ENCODE results near the gene TRIM3.
A peak's percentile ranks its signal among the peaks of the same experiment; 100 is the strongest.
"Not testable (repeated sequence)": the region's sequence is repeated elsewhere in the genome, so short reads cannot be mapped to it uniquely, and the experiment has no call there.

TRIM3 gene

GRCh38 chr11:6473451-6474412 lies at the start of gene TRIM3:
Gene TRIM3 (minus strand): TSS chr11:6473941. CDS start chr11:6465695, 8,246 bp downstream.
- peak; percentile 79 for DNase-seq

GRCh38 chr11:6523253-6523652 lies 49.5 kb upstream of the TRIM3 start:
- DNase-seq = no peak

- DNase-seq = not testable (repeated sequence)
Observed at GRCh38 chr11:6521946-6522345, 48.2 kb upstream of the TRIM3 start.

GRCh38 chr11:6520265-6520664 lies 46.5 kb upstream of the TRIM3 start:
- DNase-seq = no peak

GRCh38 chr11:6516865-6517264 lies 43.1 kb upstream of the TRIM3 start:
- no peak for DNase-seq

- peak; percentile 10 for DNase-seq
Observed at GRCh38 chr11:6505577-6506240, 32.0 kb upstream of the TRIM3 start.

- no peak for DNase-seq
Observed at GRCh38 chr11:6504166-6504565, 30.4 kb upstream of the TRIM3 start.

GRCh38 chr11:6502382-6502781 lies 28.6 kb upstream of the TRIM3 start:
- DNase-seq = no peak

GRCh38 chr11:6498544-6498943 lies 24.8 kb upstream of the TRIM3 start:
- DNase-seq = no peak

- DNase-seq = no peak
Observed at GRCh38 chr11:6498121-6498520, 24.4 kb upstream of the TRIM3 start.

- DNase-seq = no peak
Observed at GRCh38 chr11:6497069-6497839, 23.5 kb upstream of the TRIM3 start, which contains the start of gene DNHD1. Gene DNHD1 (plus strand): TSS chr11:6497280. CDS start chr11:6498216, 936 bp downstream.

GRCh38 chr11:6489306-6489705 lies 15.6 kb upstream of the TRIM3 start:
- no peak for DNase-seq

GRCh38 chr11:6488821-6489220 lies 15.1 kb upstream of the TRIM3 start:
- no peak for DNase-seq

- DNase-seq = no peak
Observed at GRCh38 chr11:6488342-6488741, 14.6 kb upstream of the TRIM3 start.

GRCh38 chr11:6486938-6487337 lies 13.2 kb upstream of the TRIM3 start:
- no peak for DNase-seq

GRCh38 chr11:6486256-6486655 lies 12.5 kb upstream of the TRIM3 start:
- no peak for DNase-seq

- DNase-seq = no peak
Observed at GRCh38 chr11:6485661-6486060, 11.9 kb upstream of the TRIM3 start.

- DNase-seq = no peak
Observed at GRCh38 chr11:6483015-6483414, 9.3 kb upstream of the TRIM3 start.

- DNase-seq = no peak
Observed at GRCh38 chr11:6482441-6482840, 8.7 kb upstream of the TRIM3 start.

- peak; percentile 21 for DNase-seq
Observed at GRCh38 chr11:6481924-6482275, 8.2 kb upstream of the TRIM3 start.

GRCh38 chr11:6481012-6481923 lies 7.5 kb upstream of the TRIM3 start, which contains the start of the genes ARFIP2 and TIMM10B:
Gene ARFIP2 (minus strand): TSS chr11:6481331. CDS start chr11:6480421, 910 bp downstream.
Gene TIMM10B (plus strand): TSS chr11:6481501. CDS start chr11:6481517, 16 bp downstream.
- DNase-seq = peak; percentile 99
